Limb (tissue), 2 donors: ENCODE data around the gene CNGA3.
A peak's percentile ranks its signal among the peaks of the same experiment; 100 is the strongest.
"Not testable (repeated sequence)": the region's sequence is repeated elsewhere in the genome, so short reads cannot be mapped to it uniquely, and the experiment has no call there.

Source experiments
- DNase-seq, 2 donors: peaks; one replicate each; pipeline ENCODE4 v3.0.0-alpha.2; 2016; ENCODE audit errors: extremely low spot score in 2 of 2

The CNGA3 gene

GRCh38 chr2:98346311-98347236 lies at the start of gene CNGA3:
Gene CNGA3, plus strand, starts transcription at chr2:98346456. Its CDS starts 23,520 bp downstream, at chr2:98369976.
- DNase-seq = peak; percentile 11 to 83

GRCh38 chr2:98297817-98298682 lies 48.2 kb upstream of the CNGA3 start:
- no peak for DNase-seq

GRCh38 chr2:98298683-98299164 lies 47.5 kb upstream of the CNGA3 start:
- DNase-seq = no peak

- no peak for DNase-seq
Observed at GRCh38 chr2:98299211-98299905, 46.9 kb upstream of the CNGA3 start.

- DNase-seq = no peak
Observed at GRCh38 chr2:98300141-98300874, 45.9 kb upstream of the CNGA3 start.

GRCh38 chr2:98301469-98301868 lies 44.8 kb upstream of the CNGA3 start:
- DNase-seq = no peak

- not testable (repeated sequence) for DNase-seq
Observed at GRCh38 chr2:98307131-98307696, 39.0 kb upstream of the CNGA3 start.

GRCh38 chr2:98308068-98308467 lies 38.2 kb upstream of the CNGA3 start:
- DNase-seq = peak in 1 of 2 donors; percentile 6

GRCh38 chr2:98308532-98308931 lies 37.7 kb upstream of the CNGA3 start:
- no peak for DNase-seq

GRCh38 chr2:98309580-98309979 lies 36.7 kb upstream of the CNGA3 start:
- no peak for DNase-seq

- no peak for DNase-seq
Observed at GRCh38 chr2:98310010-98310409, 36.2 kb upstream of the CNGA3 start.

- no peak for DNase-seq
Observed at GRCh38 chr2:98311090-98311489, 35.2 kb upstream of the CNGA3 start.

GRCh38 chr2:98311771-98312545 lies 34.3 kb upstream of the CNGA3 start:
- no peak for DNase-seq

- no peak for DNase-seq
Observed at GRCh38 chr2:98313492-98314250, 32.6 kb upstream of the CNGA3 start.

GRCh38 chr2:98314251-98314650 lies 32.0 kb upstream of the CNGA3 start:
- no peak for DNase-seq

- no peak for DNase-seq
Observed at GRCh38 chr2:98315957-98316356, 30.3 kb upstream of the CNGA3 start.

GRCh38 chr2:98317214-98317613 lies 29.0 kb upstream of the CNGA3 start:
- no peak for DNase-seq

- DNase-seq = not testable (repeated sequence)
Observed at GRCh38 chr2:98320171-98320570, 26.1 kb upstream of the CNGA3 start.

GRCh38 chr2:98324181-98324580 lies 22.1 kb upstream of the CNGA3 start:
- DNase-seq = no peak
